Pancreas (tissue), 10 donors: ENCODE results near the gene ZNF440. TPM values are rescaled to one million over a fixed set of nuclear protein-coding genes. Genes with fewer than 3 reads are reported as not detected.
"Not testable (repeated sequence)": the region's sequence is repeated elsewhere in the genome, so short reads cannot be mapped to it uniquely, and the experiment has no call there.

Experiments
- ATAC-seq, 4 donors: fragments of 200-7000 bp; cut with Tn5 transposase; one replicate each; pipeline versions ENCODE4 v1.8.0 to v1.9.1; 2020; ENCODE audit warnings: mild to moderate bottlenecking in 4 of 4, moderate library complexity in 4 of 4
- DNase-seq, 6 donors: peaks; one replicate each; pipeline ENCODE4 v3.0.0-alpha.2; 2020
- FAIRE-seq: peaks from 2 replicates; lab custom pipeline; 2012; peaks lifted over from hg19 to GRCh38; lab: Jason Lieb, UNC
- H3K27ac ChIP-seq, 4 donors: fragments of 200-600 bp; sonication (generic); 1 replicate in 3 of 4; 2 replicates in 1 of 4; pipeline versions ENCODE4 v1.5.0 to v1.8.0; 2020
- H3K27me3 ChIP-seq, 4 donors: fragments of 200-600 bp; one replicate each; pipeline ENCODE4 v1.8.0; 2021
- H3K36me3 ChIP-seq, 3 donors: fragments of 200-600 bp; sonication (generic) in 1 of 3; one replicate each; pipeline versions ENCODE4 v1.5.0 to v1.8.0; 2020 to 2021
- H3K4me1 ChIP-seq, 3 donors: fragments of 200-600 bp; one replicate each; pipeline ENCODE4 v1.8.0; 2021
- H3K4me3 ChIP-seq, 4 donors: fragments of 200-600 bp; sonication (generic) in 2 of 4; one replicate each; pipeline versions ENCODE4 v1.5.0 to v1.8.0; 2020 to 2021
- H3K9me3 ChIP-seq, 4 donors: fragments of 200-600 bp; one replicate each; pipeline ENCODE4 v1.8.0; 2021
- CTCF ChIP-seq, 4 donors: fragments of 200-600 bp; sonication (generic) in 3 of 4; IDR thresholded peaks; one replicate each; pipeline versions ENCODE4 v1.5.0 to v1.8.0; 2021; ENCODE audit warnings: antibody characterized with exemption in 4 of 4
- WGBS, 2 donors: extraction: QIAGEN DNeasy Blood & Tissue Kit; methylation state at CpG; one replicate each; pipeline ENCODE4 v1.1.7; 2013; 5-methylcytosine and 5-hydroxymethylcytosine counted together
- intact Hi-C, 3 donors: fragments of 100-400 bp; cut with DNase I; formaldehyde crosslinking; loops; one replicate each; pipeline versions ENCODE4 v1.11.1 to v1.14.2; 2022
- polyA plus RNA-seq, 2 donors: library from polyadenylated mRNA; stranded (reverse); fragments of 200-250 nt; gene quantifications; one replicate each; pipeline ENCODE4 v1.2.3, GENCODE V29; 2013
- total RNA-seq, 6 donors: library from RNA; stranded (reverse); fragmentation: NEBNext Ultra II Directional in 4 of 6; extraction: Animal tissue kit (Norgen Biotek cat#: 25700) in 4 of 6; gene quantifications; one replicate each; pipeline versions ENCODE4 v1.2.1 to v1.2.4, GENCODE V29; 2021 to 2023
- donor health status: healthy with polysubstance abuse.
- donor health status: DM: no; HTN: no; CAD: no; lungs with moderate emphysema.
- donor health status: DM: no; HTN: no; CAD: no.
- donor health status: control.
- donor health status: control.
- donor health status: Bipolar disorder and iron deficiency.
- donor health status: DM: yes; HTN: yes; CAD: no.
- donor health status: DM: no; HTN: no; CAD: no.
- donor health status: DM: no; HTN: no; CAD: no.
- donor health status: DM: yes; HTN: yes; CAD: no.

ZNF440 gene
- total and polyA plus RNA-seq, 8 donors = 4.1 to 8.7 (median 6.3) TPM

- no peaks in the 10 kb centered on the region for H3K4me1 ChIP-seq
- no peak for DNase-seq
- H3K27me3 ChIP-seq = no peaks in the 10 kb centered on the region
- H3K36me3 ChIP-seq = no peaks in the 10 kb centered on the region
- 94 to 97% methylated on average over 2 of the region's 2 CpGs for WGBS, 2 donors
- no peak for TF ChIP-seq CTCF (IDR thresholded peaks at IDR 0.05)
- no peak for FAIRE-seq
- no peak overlapping the region for H3K4me3 ChIP-seq
- no peak for ATAC-seq
- intact Hi-C loops = no loop called here
- no peaks in the 10 kb centered on the region for H3K9me3 ChIP-seq
- no peak overlapping the region for H3K27ac ChIP-seq
Measured at GRCh38 chr19:11807099-11807380, 7.0 kb upstream of the ZNF440 start.

GRCh38 chr19:11813703-11814028 lies 407 bp upstream of the ZNF440 start:
- FAIRE-seq (no peak), ATAC-seq (peak; percentile 15 to 39 (median 32)), DNase-seq (no peak)
- H3K9me3 ChIP-seq = no peaks in the 10 kb centered on the region
- TF ChIP-seq CTCF (IDR thresholded peaks at IDR 0.05) = no peak
- no peaks in the 10 kb centered on the region for H3K27me3 ChIP-seq
- intact Hi-C loops = no loop called here
- peak overlapping the region; percentile 83 to 91 (median 84) for H3K27ac ChIP-seq
- peaks cover 0 to 4% (median 0%) of the 10 kb centered on the region in 3 donors for H3K4me1 ChIP-seq
- H3K36me3 ChIP-seq = no peaks in the 10 kb centered on the region
- WGBS, 2 donors = 1% methylated on average over 6 of the region's 6 CpGs
- H3K4me3 ChIP-seq = peak overlapping the region; percentile 80 to 96 (median 87)

- no peak for FAIRE-seq
- intact Hi-C loops = no loop called here
- no peak for TF ChIP-seq CTCF (IDR thresholded peaks at IDR 0.05)
- peaks cover 0 to 4% (median 0%) of the 10 kb centered on the region in 3 donors for H3K4me1 ChIP-seq
- WGBS, 2 donors = 1% methylated on average over 13 of the region's 13 CpGs
- peak overlapping the region; percentile 83 to 91 (median 84) for H3K27ac ChIP-seq
- peak; percentile 48 to 67 (median 52) for ATAC-seq
- H3K36me3 ChIP-seq = no peaks in the 10 kb centered on the region
- no peaks in the 10 kb centered on the region for H3K9me3 ChIP-seq
- DNase-seq = no peak
- H3K4me3 ChIP-seq = peak overlapping the region; percentile 80 to 96 (median 87)
- no peaks in the 10 kb centered on the region for H3K27me3 ChIP-seq
Measured at GRCh38 chr19:11814700-11815035, 595 bp downstream of the ZNF440 start.

- ATAC-seq (no peak), DNase-seq (no peak), FAIRE-seq (no peak)
- no peak overlapping the region for H3K4me3 ChIP-seq
- H3K27me3 ChIP-seq = no peaks in the 10 kb centered on the region
- H3K36me3 ChIP-seq = no peaks in the 10 kb centered on the region
- H3K4me1 ChIP-seq = no peaks in the 10 kb centered on the region
- no peaks in the 10 kb centered on the region for H3K9me3 ChIP-seq
- intact Hi-C loops = no loop called here
- H3K27ac ChIP-seq = no peak overlapping the region
- 95 to 96% methylated on average over 5 of the region's 5 CpGs for WGBS, 2 donors
- TF ChIP-seq CTCF (IDR thresholded peaks at IDR 0.05) = no peak
Measured at GRCh38 chr19:11821474-11822109, 7.5 kb downstream of the ZNF440 start.

GRCh38 chr19:11828957-11829876 lies 15.1 kb downstream of the ZNF440 start:
- H3K27me3 ChIP-seq, FAIRE-seq, H3K27ac ChIP-seq, DNase-seq, ATAC-seq, H3K4me1 ChIP-seq, H3K9me3 ChIP-seq, H3K4me3 ChIP-seq, intact Hi-C loops: not testable (repeated sequence)
- peaks cover 10 to 31% (median 22%) of the 10 kb centered on the region in 3 donors for H3K36me3 ChIP-seq
- WGBS, 2 donors = 91 to 95% methylated on average over 7 of the region's 7 CpGs
